IgD-negative memory B cell (primary cell): Measurements from ENCODE around the gene CDR2. TPM values are rescaled to one million over a fixed set of nuclear protein-coding genes. Genes with fewer than 3 reads are reported as not detected.
A peak's percentile ranks its signal among the peaks of the same experiment; 100 is the strongest.
"Not testable (repeated sequence)": the region's sequence is repeated elsewhere in the genome, so short reads cannot be mapped to it uniquely, and the experiment has no call there.

ENCODE experiments used
- H3K27ac Mint-ChIP-seq, 3 donors: one replicate each; pipeline ENCODE4 v1.8.0; 2020 to 2022; ENCODE audit warnings: mild to moderate bottlenecking in 3 of 3, mixed read lengths in 3 of 3, moderate library complexity in 1 of 3
- H3K27me3 Mint-ChIP-seq: one replicate; pipeline ENCODE4 v1.8.0; 2021; ENCODE audit warnings: mixed read lengths
- H3K36me3 Mint-ChIP-seq: one replicate; pipeline ENCODE4 v1.8.0; 2020; ENCODE audit warnings: mild to moderate bottlenecking, mixed read lengths
- H3K4me1 Mint-ChIP-seq, 3 donors: one replicate each; pipeline ENCODE4 v1.8.0; 2020 to 2022; ENCODE audit warnings: mixed read lengths in 3 of 3, mild to moderate bottlenecking in 1 of 3
- H3K4me3 Mint-ChIP-seq, 4 donors: one replicate each; pipeline ENCODE4 v1.8.0; 2020 to 2022; ENCODE audit warnings: mild to moderate bottlenecking in 4 of 4, mixed read lengths in 4 of 4, moderate library complexity in 3 of 4
- H3K9me3 Mint-ChIP-seq, 3 donors: one replicate each; pipeline ENCODE4 v1.8.0; 2020 to 2021; ENCODE audit warnings: mixed read lengths in 3 of 3, mild to moderate bottlenecking in 1 of 3
- polyA plus RNA-seq: library from polyadenylated mRNA; unstranded; fragments of 300-500 nt; fragmentation: Illumina TruSeq; gene quantifications from one replicate; pipeline ENCODE4 v1.2.3, GENCODE V29; 2021

The CDR2 gene
- polyA plus RNA-seq, result 16.2 TPM

DNA sequence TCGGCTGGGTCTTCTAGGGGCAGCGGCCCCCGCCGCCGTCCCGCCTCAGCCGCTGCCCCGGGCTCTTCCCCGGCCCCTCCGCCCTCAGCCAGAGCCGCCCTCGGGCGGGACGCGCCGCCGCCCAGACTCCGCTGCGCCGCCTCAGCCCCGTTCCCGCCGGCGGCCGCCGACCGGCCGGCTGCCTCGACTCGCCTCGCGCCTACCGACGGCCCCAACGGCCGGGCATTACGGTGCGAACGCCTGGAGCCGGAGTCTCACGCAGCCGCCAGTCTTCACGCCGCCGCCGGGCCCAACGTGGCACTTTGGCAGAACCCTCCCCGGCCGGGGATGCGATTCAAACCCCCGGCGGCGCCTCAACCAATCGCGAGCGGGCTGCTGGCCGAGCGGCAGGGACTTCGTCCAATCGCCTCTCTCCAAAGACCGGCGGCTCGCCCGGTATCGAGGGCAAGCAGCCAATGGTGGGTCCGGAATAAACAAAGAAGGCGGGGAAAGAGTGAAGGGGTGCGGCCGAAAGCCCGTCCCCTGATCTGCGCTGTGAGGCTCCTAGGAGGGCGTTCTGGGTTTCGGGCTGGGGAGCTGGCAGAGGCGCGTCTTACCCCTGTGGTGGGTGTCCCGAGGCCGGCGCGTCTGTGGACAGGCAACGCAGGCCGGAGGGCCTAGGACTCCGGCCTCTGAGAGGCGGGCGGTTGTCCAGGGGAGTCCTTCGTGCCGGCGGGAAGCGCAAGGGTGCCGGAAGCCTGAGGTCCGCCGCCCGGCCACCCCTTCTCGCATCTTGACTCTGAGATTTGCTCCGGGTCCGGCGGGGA, at the start of gene CDR2:
CDR2 (minus strand) TSS at position 309 of the 806 bp plus-strand sequence. CDS start 310 bp downstream, outside the sequence.
- Mint-ChIP-seq H3K36me3 (no peaks in the 10 kb centered on the region), H3K4me1 (peaks cover 18 to 25% (median 19%) of the 10 kb centered on the region in 3 donors), H3K27me3 (no peaks in the 10 kb centered on the region), H3K9me3 (no peaks in the 10 kb centered on the region), H3K4me3 (peak within 1 kb of the TSS; percentile 94 to 98 (median 96)), H3K27ac (peak within 1 kb of the TSS; percentile 43 to 89 (median 85))

DNA sequence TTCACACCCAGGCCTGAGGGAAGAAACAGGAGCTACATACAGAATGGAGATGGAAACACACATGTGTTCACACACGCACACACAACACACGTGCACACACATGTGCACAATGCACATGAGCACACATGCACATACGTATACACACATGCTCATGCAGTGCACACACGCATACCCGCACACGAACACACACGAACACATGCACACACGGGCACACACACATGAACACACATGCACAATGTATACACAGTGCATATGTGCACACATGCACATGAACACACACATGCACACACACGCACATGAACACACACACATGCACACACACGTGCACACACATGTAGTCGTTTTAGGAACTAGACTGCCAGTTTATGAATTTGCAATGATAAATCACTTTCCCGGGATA, 49.3 kb upstream of the CDR2 start:
- H3K27me3 Mint-ChIP-seq, result no peaks in the 10 kb centered on the region
- peaks cover 0 to under 1% (median 0%) of the 10 kb centered on the region in 3 donors for H3K4me1 Mint-ChIP-seq
- H3K9me3 Mint-ChIP-seq, result no peaks in the 10 kb centered on the region
- H3K36me3 Mint-ChIP-seq, result peaks cover 15% of the 10 kb centered on the region
- peak overlapping the region in 1 of 3 donors; percentile 43 for H3K27ac Mint-ChIP-seq
- no peak overlapping the region for H3K4me3 Mint-ChIP-seq

DNA sequence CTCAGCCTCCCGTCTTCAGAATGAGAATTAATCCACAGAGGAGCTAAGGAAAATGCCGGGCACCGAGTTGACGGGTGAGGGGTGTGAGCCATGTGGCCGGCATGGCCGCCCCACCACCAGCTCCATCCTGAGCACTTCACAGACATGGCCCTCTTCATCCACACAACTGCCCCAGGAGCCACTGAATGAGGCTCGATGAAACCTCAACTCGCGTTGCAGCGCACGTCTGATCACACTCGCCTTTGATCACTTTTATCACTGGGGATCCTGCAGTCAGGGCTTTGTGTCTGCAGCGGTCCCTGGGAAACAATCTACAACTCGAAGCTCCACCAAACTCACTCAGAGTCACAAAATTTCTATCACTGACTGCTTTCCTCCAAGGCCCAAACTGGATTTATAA, 46.7 kb upstream of the CDR2 start:
- Mint-ChIP-seq H3K4me1 (peaks cover 0 to 1% (median 0%) of the 10 kb centered on the region in 3 donors), H3K27me3 (no peaks in the 10 kb centered on the region), H3K27ac (peak overlapping the region in 1 of 3 donors; percentile 14), H3K4me3 (no peak overlapping the region), H3K36me3 (peaks cover 13% of the 10 kb centered on the region), H3K9me3 (no peaks in the 10 kb centered on the region)

GRCh38 chr16:22420606-22421135, 46.3 kb upstream of the CDR2 start:
- no peak overlapping the region for H3K4me3 Mint-ChIP-seq
- H3K9me3 Mint-ChIP-seq, result no peaks in the 10 kb centered on the region
- peaks cover 0 to 1% (median 0%) of the 10 kb centered on the region in 3 donors for H3K4me1 Mint-ChIP-seq
- peaks cover 15% of the 10 kb centered on the region for H3K36me3 Mint-ChIP-seq
- no peak overlapping the region for H3K27ac Mint-ChIP-seq
- H3K27me3 Mint-ChIP-seq, result no peaks in the 10 kb centered on the region

GRCh38 chr16:22419908-22420307, 45.5 kb upstream of the CDR2 start:
- Mint-ChIP-seq H3K4me1 (peaks cover 0 to 1% (median 0%) of the 10 kb centered on the region in 3 donors), H3K9me3 (no peaks in the 10 kb centered on the region), H3K4me3 (no peak overlapping the region), H3K27me3 (no peaks in the 10 kb centered on the region), H3K36me3 (peaks cover 15% of the 10 kb centered on the region), H3K27ac (no peak overlapping the region)

DNA sequence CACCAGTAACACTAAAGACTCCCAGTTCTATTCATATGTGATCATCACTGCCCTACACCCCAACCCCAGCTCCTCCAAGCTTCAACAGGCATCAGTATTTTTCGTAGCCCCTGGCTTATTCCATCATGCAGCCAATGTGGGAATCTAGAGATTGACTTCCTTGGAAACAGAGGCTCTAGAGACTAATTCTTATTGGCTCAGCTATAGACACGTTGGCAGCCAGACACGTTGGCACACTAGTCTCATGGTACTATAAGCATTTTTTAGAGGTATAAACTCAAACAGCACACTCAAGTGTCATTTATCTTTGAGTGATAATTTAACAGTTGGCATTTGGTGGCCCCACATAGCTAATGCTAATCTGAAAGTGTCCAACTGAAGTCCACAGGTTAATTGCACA, 44.4 kb upstream of the CDR2 start:
- Mint-ChIP-seq H3K36me3 (peaks cover 14% of the 10 kb centered on the region), H3K9me3 (no peaks in the 10 kb centered on the region), H3K27ac (no peak overlapping the region), H3K4me3 (no peak overlapping the region), H3K27me3 (no peaks in the 10 kb centered on the region), H3K4me1 (peaks cover 0 to 1% (median 0%) of the 10 kb centered on the region in 3 donors)

GRCh38 chr16:22417798-22418197, 43.4 kb upstream of the CDR2 start:
- not testable (repeated sequence) for H3K4me1 Mint-ChIP-seq, H3K9me3 Mint-ChIP-seq, H3K27ac Mint-ChIP-seq, H3K27me3 Mint-ChIP-seq, H3K4me3 Mint-ChIP-seq
- peaks cover 10% of the 10 kb centered on the region for H3K36me3 Mint-ChIP-seq

DNA sequence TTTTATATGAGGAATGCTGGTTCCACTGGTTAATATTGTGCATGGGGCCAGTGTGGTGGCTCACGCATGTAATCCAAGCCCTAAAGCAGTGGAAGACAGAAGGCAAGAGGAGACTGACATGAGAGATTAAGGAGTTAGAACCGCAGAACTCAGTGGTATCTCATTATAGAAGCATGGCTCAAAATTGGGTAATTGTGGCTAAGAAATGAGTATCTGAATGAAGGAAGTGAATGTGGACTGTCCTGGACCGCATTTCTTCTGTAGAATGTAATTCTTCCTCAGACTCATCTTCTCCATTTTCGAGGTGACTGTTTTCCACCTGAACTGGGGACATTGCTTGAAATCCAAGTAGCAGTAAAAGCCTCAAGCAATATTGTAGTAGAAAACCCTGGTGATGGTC, 42.6 kb upstream of the CDR2 start:
- Mint-ChIP-seq H3K27ac (no peak overlapping the region), H3K27me3 (no peaks in the 10 kb centered on the region)

DNA sequence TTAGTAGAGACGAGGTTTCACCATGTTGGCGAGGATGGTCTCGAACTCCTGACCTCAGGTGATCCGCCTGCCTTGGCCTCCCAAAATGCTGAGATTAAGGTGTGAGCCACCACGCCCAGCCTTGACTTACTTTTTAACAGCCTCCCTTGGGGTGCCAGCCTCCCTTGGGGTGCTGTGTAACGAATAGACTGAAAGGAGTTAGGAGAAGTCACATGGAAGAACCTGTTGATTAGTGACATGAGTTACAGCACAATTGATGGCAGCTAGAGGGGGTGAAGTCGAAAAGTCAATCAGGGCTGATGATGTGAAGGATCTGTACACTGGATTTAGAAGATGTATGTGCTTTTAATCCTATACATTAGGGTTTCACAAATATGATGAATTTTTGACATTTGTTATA, 39.4 kb upstream of the CDR2 start:
- H3K4me3 Mint-ChIP-seq, result no peak overlapping the region
- H3K36me3 Mint-ChIP-seq, result peaks cover 4% of the 10 kb centered on the region
- no peaks in the 10 kb centered on the region for H3K9me3 Mint-ChIP-seq
- H3K4me1 Mint-ChIP-seq, result peaks cover 0 to 1% (median 0%) of the 10 kb centered on the region in 3 donors
- no peaks in the 10 kb centered on the region for H3K27me3 Mint-ChIP-seq
- H3K27ac Mint-ChIP-seq, result no peak overlapping the region

More for the DNA sequence above, 42.6 kb upstream of the CDR2 start:
- H3K36me3 Mint-ChIP-seq, result peaks cover 7% of the 10 kb centered on the region
- no peaks in the 10 kb centered on the region for H3K9me3 Mint-ChIP-seq
- H3K4me1 Mint-ChIP-seq, result peaks cover 0 to 1% (median 0%) of the 10 kb centered on the region in 3 donors
- no peak overlapping the region for H3K4me3 Mint-ChIP-seq

DNA sequence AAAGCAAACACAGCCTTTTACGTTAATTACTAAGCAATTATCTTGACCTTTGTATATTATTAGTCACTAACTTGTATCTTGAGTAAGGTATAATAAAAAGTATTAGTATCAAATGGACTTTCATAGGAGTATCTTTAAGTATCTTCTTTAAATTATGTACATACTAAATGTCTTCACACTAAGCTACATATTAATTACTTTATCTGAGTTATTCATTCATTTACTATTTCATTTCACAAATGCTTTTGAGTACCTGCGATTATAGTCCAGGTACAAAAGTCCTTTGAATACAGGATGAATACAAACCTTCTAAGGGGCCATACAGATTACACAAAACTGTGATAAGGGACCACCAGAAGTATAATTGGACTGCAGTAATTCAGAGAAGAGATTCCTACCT, 33.1 kb upstream of the CDR2 start:
- Mint-ChIP-seq H3K36me3 (peaks cover 6% of the 10 kb centered on the region), H3K4me1 (no peaks in the 10 kb centered on the region), H3K9me3 (no peaks in the 10 kb centered on the region), H3K27ac (no peak overlapping the region), H3K4me3 (no peak overlapping the region), H3K27me3 (no peaks in the 10 kb centered on the region)

DNA sequence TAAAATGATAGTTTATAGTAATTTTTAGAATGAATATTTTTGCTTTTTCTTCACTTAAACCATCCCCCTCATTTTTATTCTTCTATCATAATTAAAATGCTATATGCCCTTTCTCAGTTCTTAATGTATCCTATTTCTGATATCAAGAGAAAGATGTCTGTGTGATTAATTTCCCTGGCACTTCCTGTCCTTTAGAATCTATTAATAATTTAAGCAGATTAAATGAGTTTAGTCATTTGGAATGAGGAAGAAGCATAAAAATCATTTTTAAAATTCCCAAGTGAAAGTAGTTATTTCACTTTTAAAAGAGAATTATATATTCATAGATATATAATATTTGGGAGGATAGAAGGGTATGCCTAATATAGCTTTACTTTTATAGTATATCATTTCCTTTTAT, 27.8 kb upstream of the CDR2 start:
- H3K4me3 Mint-ChIP-seq, result no peak overlapping the region

DNA sequence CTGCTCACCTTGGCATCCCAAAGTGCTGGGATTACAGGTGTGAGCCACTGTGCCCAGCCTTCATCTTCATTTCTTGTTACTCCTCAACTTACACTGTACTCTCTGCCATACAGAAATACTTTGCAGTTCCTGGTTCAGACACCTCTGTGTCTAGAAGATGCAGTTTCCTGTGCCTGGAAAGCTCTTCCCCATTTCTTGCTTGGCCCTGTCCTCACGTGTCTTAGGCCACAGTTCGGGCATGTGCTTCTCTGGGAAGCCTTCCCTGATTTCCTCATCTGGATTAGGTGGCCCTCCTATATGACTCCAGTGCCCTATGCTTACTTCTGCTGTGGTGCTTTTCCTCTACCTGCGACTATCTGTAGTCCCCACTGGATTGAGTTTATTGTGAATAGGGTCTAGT, 26.5 kb upstream of the CDR2 start:
- H3K4me1 Mint-ChIP-seq, result no peaks in the 10 kb centered on the region
- H3K4me3 Mint-ChIP-seq, result no peak overlapping the region
- no peaks in the 10 kb centered on the region for H3K9me3 Mint-ChIP-seq
- no peaks in the 10 kb centered on the region for H3K27me3 Mint-ChIP-seq
- H3K27ac Mint-ChIP-seq, result no peak overlapping the region
- peaks cover 6% of the 10 kb centered on the region for H3K36me3 Mint-ChIP-seq

More for the DNA sequence above, 27.8 kb upstream of the CDR2 start:
- Mint-ChIP-seq H3K4me1 (no peaks in the 10 kb centered on the region), H3K27ac (no peak overlapping the region), H3K9me3 (no peaks in the 10 kb centered on the region), H3K36me3 (peaks cover 8% of the 10 kb centered on the region), H3K27me3 (no peaks in the 10 kb centered on the region)

- no peak overlapping the region for H3K4me3 Mint-ChIP-seq
- H3K36me3 Mint-ChIP-seq, result peaks cover 5% of the 10 kb centered on the region
- no peaks in the 10 kb centered on the region for H3K9me3 Mint-ChIP-seq
- no peaks in the 10 kb centered on the region for H3K27me3 Mint-ChIP-seq
- H3K27ac Mint-ChIP-seq, result no peak overlapping the region
- H3K4me1 Mint-ChIP-seq, result no peaks in the 10 kb centered on the region
Observed at GRCh38 chr16:22397931-22398330, 23.5 kb upstream of the CDR2 start.

DNA sequence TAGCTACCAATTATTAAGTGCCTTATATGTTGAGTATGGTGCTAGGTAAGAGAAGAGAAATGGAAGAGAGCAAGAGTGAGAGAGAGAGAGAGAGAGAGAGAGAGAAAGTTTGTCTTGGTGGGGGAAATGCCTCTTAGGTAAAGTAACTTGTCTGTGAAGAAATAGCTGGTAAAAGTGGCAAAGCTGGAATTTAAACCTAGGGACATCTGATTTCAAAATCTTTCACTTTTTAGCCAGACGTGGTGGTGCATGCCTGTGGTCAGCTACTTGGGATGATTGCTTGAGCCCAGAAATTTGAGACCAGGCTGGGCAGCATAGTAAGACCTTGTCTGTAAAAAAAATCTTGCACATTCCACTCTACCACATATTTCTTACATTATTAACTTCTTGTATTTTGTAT, 23.0 kb upstream of the CDR2 start:
- Mint-ChIP-seq H3K27me3 (no peaks in the 10 kb centered on the region), H3K4me1 (no peaks in the 10 kb centered on the region), H3K27ac (no peak overlapping the region), H3K36me3 (peaks cover 5% of the 10 kb centered on the region), H3K4me3 (no peak overlapping the region), H3K9me3 (no peaks in the 10 kb centered on the region)

DNA sequence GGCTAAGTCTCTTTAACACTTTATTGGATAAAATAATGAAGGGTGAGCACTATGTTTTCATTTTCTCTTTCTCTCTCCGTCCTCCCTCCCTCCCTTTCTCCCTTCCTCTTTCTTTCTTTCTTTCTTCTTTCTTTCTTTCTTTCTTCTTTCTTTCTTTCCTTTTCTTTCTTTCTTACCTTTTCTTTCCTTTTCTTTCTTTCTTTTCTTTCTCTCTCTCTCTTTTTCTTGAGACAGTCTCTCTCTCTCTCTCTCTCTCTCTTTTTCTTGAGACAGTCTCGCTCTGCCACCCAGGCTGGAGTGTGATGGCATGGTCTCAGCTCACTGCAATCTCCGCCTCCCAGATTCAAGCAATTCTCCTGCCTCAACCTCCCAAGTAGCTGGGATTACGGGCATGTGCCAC, 21.5 kb upstream of the CDR2 start:
- no peak overlapping the region for H3K4me3 Mint-ChIP-seq
- H3K27ac Mint-ChIP-seq, result no peak overlapping the region
- no peaks in the 10 kb centered on the region for H3K9me3 Mint-ChIP-seq
- H3K4me1 Mint-ChIP-seq, result no peaks in the 10 kb centered on the region
- peaks cover 5% of the 10 kb centered on the region for H3K36me3 Mint-ChIP-seq
- H3K27me3 Mint-ChIP-seq, result no peaks in the 10 kb centered on the region

DNA sequence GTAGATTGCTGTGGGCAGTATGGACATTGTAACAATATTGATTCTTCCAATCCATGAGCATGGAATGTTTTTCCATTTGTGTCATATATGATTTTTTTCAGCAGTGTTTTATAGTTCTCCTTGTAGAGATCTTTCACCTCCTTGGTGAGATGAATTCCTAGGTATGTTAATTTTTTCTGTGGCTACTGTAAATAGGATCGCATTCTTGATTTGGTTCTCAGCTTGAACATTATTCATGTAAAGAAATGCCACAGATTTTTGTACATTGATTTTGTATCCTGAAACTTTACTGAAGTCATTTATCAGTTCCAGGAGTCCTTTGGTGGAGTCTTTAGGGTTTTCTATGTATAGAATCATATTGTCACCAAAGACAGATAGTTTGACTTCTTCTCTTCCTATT, 19.7 kb upstream of the CDR2 start:
- no peak overlapping the region for H3K27ac Mint-ChIP-seq
- H3K4me1 Mint-ChIP-seq, result no peaks in the 10 kb centered on the region
- H3K36me3 Mint-ChIP-seq, result peaks cover 5% of the 10 kb centered on the region
- no peaks in the 10 kb centered on the region for H3K27me3 Mint-ChIP-seq
- H3K4me3 Mint-ChIP-seq, result no peak overlapping the region
- H3K9me3 Mint-ChIP-seq, result no peaks in the 10 kb centered on the region
